ENCODE data around the gene ABLIM2.

DNA sequence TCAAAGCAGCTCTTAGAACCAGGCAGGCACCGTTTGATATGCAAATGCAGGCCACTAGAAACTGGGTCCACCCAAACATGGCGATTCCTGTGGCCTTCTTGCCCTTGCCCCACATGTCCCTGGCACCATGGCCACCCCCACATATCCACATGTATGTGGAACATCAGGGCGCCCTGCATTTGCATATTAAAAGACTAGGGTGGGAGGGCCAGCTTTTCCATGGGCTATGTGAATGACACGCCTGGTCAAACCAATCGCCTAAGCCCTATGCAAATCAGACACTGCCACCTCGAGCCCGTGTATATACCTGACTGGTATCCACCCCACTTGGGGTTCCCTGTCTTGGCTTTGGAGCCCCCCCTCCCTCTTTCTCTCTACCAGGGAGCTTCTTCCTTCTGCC is 107.0 kb downstream of the ABLIM2 start:
- TF ChIP-seq, protein P1, sequence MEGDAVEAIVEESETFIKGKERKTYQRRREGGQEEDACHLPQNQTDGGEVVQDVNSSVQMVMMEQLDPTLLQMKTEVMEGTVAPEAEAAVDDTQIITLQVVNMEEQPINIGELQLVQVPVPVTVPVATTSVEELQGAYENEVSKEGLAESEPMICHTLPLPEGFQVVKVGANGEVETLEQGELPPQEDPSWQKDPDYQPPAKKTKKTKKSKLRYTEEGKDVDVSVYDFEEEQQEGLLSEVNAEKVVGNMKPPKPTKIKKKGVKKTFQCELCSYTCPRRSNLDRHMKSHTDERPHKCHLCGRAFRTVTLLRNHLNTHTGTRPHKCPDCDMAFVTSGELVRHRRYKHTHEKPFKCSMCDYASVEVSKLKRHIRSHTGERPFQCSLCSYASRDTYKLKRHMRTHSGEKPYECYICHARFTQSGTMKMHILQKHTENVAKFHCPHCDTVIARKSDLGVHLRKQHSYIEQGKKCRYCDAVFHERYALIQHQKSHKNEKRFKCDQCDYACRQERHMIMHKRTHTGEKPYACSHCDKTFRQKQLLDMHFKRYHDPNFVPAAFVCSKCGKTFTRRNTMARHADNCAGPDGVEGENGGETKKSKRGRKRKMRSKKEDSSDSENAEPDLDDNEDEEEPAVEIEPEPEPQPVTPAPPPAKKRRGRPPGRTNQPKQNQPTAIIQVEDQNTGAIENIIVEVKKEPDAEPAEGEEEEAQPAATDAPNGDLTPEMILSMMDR (IDR thresholded peaks at IDR 0.05 in 4 of 5, conservative IDR thresholded peaks at IDR 0.05 in 1 of 5) = no peak
- no peak for TF ChIP-seq POLR2A (IDR thresholded peaks at IDR 0.05)

Measured in gastrocnemius medialis (tissue), 4 donors.